Activated T-cell treated with anti-CD3 and anti-CD28 coated beads for 48 hours (primary cell): ENCODE results near the gene RBP2.

Experiments used
- DNase-seq: peaks from one replicate; pipeline ENCODE4 v3.0.0-alpha.2; 2020; ENCODE audit warnings: low read depth

RBP2 gene

DNA sequence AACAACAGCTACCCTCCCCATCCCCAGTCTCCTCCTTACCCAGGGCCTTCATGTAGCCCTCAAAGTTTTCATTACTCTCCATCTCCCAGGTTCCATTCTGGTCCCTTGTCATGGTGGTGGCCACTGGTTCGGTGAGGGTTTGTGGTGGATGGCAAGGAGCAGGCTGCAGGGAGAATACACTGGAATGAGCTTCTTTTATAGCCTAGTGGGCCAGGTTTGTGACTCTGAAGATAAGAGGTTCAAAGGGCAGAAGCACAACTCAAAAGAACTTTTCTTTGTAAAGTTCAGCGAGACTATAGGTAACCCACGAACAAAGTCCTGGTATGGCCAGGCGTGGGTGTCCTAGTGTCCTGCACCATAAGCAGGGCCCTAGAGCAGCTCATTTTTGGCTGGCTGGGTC is at the start of gene RBP2:
Gene RBP2 (minus strand): TSS at position 169 of the 400 bp plus-strand sequence. CDS start 57 bp downstream, at position 112.
- DNase-seq: no peak

- no peak for DNase-seq
These were observed 48.7 kb upstream of the RBP2 start for GRCh38 chr3:139524841-139525636.

DNA sequence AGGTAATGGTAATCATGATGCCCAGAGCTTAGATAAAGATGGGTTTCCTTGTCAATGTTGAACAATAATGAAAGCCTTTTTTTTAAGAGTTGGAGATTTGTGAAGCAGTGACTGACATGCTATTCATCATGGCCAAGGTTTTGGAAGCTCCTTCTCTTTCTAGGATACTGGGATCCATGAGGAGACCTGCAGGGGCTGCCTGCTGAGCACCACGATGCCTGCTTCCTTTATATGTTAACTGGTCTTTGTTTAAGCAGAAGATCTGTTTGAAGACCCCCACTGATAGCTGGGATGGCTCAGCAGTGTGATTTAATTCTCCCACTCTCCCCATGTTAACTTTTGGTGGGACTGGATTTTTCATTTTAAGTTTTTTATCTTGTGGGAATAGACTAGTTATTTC is 47.4 kb upstream of the RBP2 start:
- DNase-seq: no peak

- DNase-seq: no peak
These were observed 46.9 kb upstream of the RBP2 start for GRCh38 chr3:139523166-139523565.

DNA sequence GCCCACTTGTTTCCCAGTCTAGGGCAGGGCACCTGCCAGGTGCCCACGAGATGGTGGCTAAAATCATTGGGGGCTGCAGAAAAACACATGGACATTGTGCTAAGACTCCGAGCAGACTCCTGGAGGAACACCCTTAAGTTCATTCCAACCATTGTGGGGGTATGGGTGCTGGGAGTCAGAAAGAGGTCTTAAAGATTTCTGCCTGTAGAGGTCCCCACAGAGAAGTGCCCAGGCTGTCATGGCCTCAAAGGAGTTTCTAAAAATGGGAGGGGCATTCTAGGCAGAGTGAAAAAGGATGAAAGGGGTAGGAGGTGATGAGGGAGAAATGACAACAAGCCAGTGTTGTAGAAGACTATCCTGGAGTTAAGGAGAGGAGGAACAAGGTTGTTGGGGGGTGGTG is 46.1 kb upstream of the RBP2 start:
- no peak for DNase-seq

DNA sequence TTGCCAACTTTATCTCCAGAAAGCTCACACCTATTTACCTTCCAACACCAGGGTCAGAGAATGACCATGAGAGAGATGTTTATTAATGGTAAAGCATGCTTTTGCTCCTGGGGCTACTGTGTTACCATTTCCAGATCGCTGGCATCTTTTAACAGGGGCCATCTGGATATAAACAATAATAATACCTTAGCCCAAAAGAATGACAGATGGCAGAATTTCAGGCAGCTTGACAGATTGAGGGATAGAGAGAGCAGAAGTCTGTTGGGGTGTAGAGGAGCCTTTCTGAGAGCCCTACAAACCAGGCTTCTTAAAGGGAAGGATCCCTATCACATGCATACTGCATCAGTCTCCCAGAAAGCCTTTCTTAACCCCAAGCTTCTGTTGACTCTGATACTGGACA is 45.5 kb upstream of the RBP2 start:
- no peak for DNase-seq

GRCh38 chr3:139521144-139521543 is 44.8 kb upstream of the RBP2 start:
- no peak for DNase-seq

DNA sequence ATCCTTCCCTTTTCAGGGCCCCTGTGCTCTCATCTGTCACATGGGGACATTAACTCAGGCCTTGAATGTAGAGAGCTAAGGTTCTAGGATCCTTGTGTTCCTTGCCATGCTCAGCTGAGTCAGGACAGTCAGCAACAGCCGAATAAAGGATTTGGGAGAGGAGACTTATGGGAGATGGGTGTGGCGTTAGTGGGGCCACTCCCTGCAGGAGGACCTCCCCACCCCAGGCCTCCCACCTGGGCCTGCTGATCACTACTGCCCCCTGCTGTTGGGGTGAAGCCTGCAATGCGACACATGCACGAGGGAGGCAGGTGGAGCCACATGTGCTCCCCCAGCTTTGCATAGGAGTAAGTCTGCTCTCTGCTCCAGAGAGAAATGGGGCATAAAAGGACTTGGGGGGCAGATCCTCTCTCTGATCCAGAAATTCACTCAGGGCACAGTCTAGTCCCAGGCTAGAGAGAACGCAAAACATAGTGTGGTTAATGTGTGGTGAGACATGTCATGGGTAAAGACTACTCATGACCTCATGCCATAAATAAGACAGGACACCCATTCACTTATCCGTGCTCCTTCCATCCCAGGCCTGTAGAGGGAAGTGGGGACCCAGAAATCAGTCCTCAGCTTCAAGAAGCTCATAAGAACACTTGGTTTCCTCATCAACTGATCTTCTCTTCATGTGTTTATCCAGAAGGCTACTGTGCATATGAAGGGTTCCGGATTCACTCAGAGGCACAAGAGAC is 43.9 kb upstream of the RBP2 start:
- DNase-seq: peak; percentile 34

GRCh38 chr3:139518926-139519842 is 42.9 kb upstream of the RBP2 start:
- no peak for DNase-seq

GRCh38 chr3:139518306-139518705 is 42.0 kb upstream of the RBP2 start:
- DNase-seq: no peak

DNA sequence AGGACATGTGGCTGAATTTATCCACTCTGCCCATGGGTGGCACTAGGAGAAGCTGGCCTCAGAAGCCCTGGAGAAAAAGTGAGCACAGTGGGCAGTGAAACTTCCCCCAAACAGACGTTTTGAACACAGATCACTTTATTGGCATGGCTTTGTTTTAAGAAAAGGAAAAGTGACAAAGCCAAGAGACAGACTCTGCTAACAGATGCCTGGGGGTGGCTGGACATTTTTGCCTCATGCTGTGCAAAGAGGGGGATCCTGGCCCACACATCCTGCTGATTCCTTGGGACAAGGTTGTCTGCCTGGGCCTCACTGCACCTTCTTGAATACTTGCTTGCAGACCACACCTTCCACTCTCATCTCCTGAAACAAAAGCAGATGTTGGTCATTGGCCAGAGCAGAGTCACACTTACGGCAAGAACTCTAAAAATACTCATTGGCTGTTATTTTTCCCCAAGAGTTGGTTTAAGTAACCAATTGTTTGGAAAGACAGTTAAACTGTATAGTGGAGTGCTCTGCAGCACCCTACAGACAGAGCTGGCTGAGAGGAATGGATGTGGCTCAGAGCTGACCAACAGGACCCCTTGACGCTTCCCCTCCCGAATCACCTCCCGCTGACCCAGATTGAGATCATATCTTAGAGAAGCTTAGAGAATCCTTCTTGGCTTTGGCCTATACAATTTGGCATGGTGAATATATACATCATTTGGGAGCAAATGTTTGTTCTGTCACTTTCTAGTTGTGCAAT is 41.2 kb upstream of the RBP2 start:
- DNase-seq: no peak

GRCh38 chr3:139514741-139515140 is 38.4 kb upstream of the RBP2 start:
- DNase-seq: no peak

- no peak for DNase-seq
These were observed 33.3 kb upstream of the RBP2 start for GRCh38 chr3:139509631-139510030.

- no peak for DNase-seq
These were observed 30.4 kb upstream of the RBP2 start for GRCh38 chr3:139506766-139507165.

GRCh38 chr3:139505829-139506386 is 29.6 kb upstream of the RBP2 start:
- no peak for DNase-seq

- no peak for DNase-seq
These were observed 23.2 kb upstream of the RBP2 start for GRCh38 chr3:139499536-139499935.

GRCh38 chr3:139493826-139494385 is 17.6 kb upstream of the RBP2 start:
- no peak for DNase-seq

- no peak for DNase-seq
These were observed 15.7 kb upstream of the RBP2 start for GRCh38 chr3:139491966-139492365.

GRCh38 chr3:139491027-139491700 is 14.8 kb upstream of the RBP2 start:
- DNase-seq: no peak

GRCh38 chr3:139482206-139482605 is 5.9 kb upstream of the RBP2 start:
- DNase-seq: no peak
